Measurements from ENCODE around the gene CACNG7. TPM values are rescaled to one million over a fixed set of nuclear protein-coding genes. Genes with fewer than 3 reads are reported as not detected.

CACNG7 gene
- total and polyA plus RNA-seq, 3 experiments from 2014 or later, result not detected

GRCh38 chr19:53985863-53986262, 76.8 kb downstream of the CACNG7 start:
- Mint-ChIP-seq H3K27ac (no peak overlapping the region), H3K27me3 (peaks cover 13 to 17% of the 10 kb centered on the region in 2 donors), H3K36me3 (peaks cover 0 to 4% (median 0%) of the 10 kb centered on the region in 3 donors), H3K4me1 (peaks cover 4 to 8% (median 4%) of the 10 kb centered on the region in 3 donors), H3K9me3 (peaks cover 0 to 5% (median 4%) of the 10 kb centered on the region in 5 donors), H3K4me3 (no peak overlapping the region)
- POLR2A ChIA-PET, result no interaction called here
- no peak for DNase-seq
- no peak overlapping the region for H3K27ac ChIP-seq (ENCODE audit: low read depth, low read length)
- H3K4me3 ChIP-seq (ENCODE audit: low read length), result no peak overlapping the region
- CTCF ChIA-PET, result no interaction called here
- no peaks in the 10 kb centered on the region for H3K36me3 ChIP-seq (ENCODE audit: insufficient read depth, low read length)
- peaks cover 18% of the 10 kb centered on the region for H3K27me3 ChIP-seq (ENCODE audit: insufficient read depth, low read length, poor library complexity, severe bottlenecking)
- H3K9me3 ChIP-seq (ENCODE audit: low read length), result no peaks in the 10 kb centered on the region
- H3K4me1 ChIP-seq (ENCODE audit: insufficient read depth, low read length), result no peaks in the 10 kb centered on the region

GRCh38 chr19:53988981-53989380, 79.9 kb downstream of the CACNG7 start:
- Mint-ChIP-seq H3K36me3 (peaks cover 0 to 4% (median 0%) of the 10 kb centered on the region in 3 donors), H3K9me3 (peaks cover 0 to 2% (median 0%) of the 10 kb centered on the region in 5 donors), H3K27ac (no peak overlapping the region), H3K4me1 (peaks cover 0 to 5% (median 4%) of the 10 kb centered on the region in 3 donors), H3K27me3 (peaks cover 18 to 24% of the 10 kb centered on the region in 2 donors), H3K4me3 (peak overlapping the region in 1 of 7 donors; percentile 59)
- Histone ChIP-seq H3K27ac (ENCODE audit: low read depth, low read length) (no peak overlapping the region), H3K4me3 (ENCODE audit: low read length) (no peak overlapping the region), H3K36me3 (ENCODE audit: insufficient read depth, low read length) (no peaks in the 10 kb centered on the region), H3K4me1 (ENCODE audit: insufficient read depth, low read length) (no peaks in the 10 kb centered on the region), H3K9me3 (ENCODE audit: low read length) (no peaks in the 10 kb centered on the region), H3K27me3 (ENCODE audit: insufficient read depth, low read length, poor library complexity, severe bottlenecking) (peaks cover 16% of the 10 kb centered on the region)
- ChIA-PET POLR2A (no interaction called here), CTCF (no interaction called here)
- no peak for DNase-seq

- Mint-ChIP-seq H3K9me3 (peaks cover 0 to 2% (median 0%) of the 10 kb centered on the region in 5 donors), H3K4me1 (peaks cover 0 to 5% (median 4%) of the 10 kb centered on the region in 3 donors), H3K4me3 (no peak overlapping the region), H3K27ac (no peak overlapping the region), H3K36me3 (peaks cover 0 to 4% (median 0%) of the 10 kb centered on the region in 3 donors), H3K27me3 (peaks cover 24 to 33% of the 10 kb centered on the region in 2 donors)
- POLR2A ChIA-PET, result no interaction called here
- Histone ChIP-seq H3K27me3 (ENCODE audit: insufficient read depth, low read length, poor library complexity, severe bottlenecking) (peaks cover 15% of the 10 kb centered on the region), H3K4me3 (ENCODE audit: low read length) (no peak overlapping the region), H3K27ac (ENCODE audit: low read depth, low read length) (no peak overlapping the region), H3K9me3 (ENCODE audit: low read length) (no peaks in the 10 kb centered on the region), H3K4me1 (ENCODE audit: insufficient read depth, low read length) (no peaks in the 10 kb centered on the region), H3K36me3 (ENCODE audit: insufficient read depth, low read length) (no peaks in the 10 kb centered on the region)
- DNase-seq, result no peak
- CTCF ChIA-PET, result no interaction called here
Observed at GRCh38 chr19:53989600-53990533, 80.8 kb downstream of the CACNG7 start.

GRCh38 chr19:53991224-53992113, 82.4 kb downstream of the CACNG7 start, which contains the start of gene CACNG6:
Gene CACNG6 (plus strand): TSS chr19:53991637. CDS start chr19:53992878, 1,241 bp downstream.
- Histone ChIP-seq H3K4me3 (ENCODE audit: low read length) (no peak within 1 kb of the TSS), H3K4me1 (ENCODE audit: insufficient read depth, low read length) (no peaks in the 10 kb centered on the region), H3K36me3 (ENCODE audit: insufficient read depth, low read length) (no peaks in the 10 kb centered on the region), H3K9me3 (ENCODE audit: low read length) (no peaks in the 10 kb centered on the region), H3K27me3 (ENCODE audit: insufficient read depth, low read length, poor library complexity, severe bottlenecking) (peaks cover 15% of the 10 kb centered on the region), H3K27ac (ENCODE audit: low read depth, low read length) (no peak within 1 kb of the TSS)
- Mint-ChIP-seq H3K4me3 (peak within 1 kb of the TSS in 3 of 7 donors; percentile 26 to 63 (median 41)), H3K4me1 (peaks cover 0 to 5% (median 4%) of the 10 kb centered on the region in 3 donors), H3K36me3 (peaks cover 0 to 4% (median 0%) of the 10 kb centered on the region in 3 donors), H3K27ac (no peak within 1 kb of the TSS), H3K27me3 (peaks cover 36 to 47% of the 10 kb centered on the region in 2 donors), H3K9me3 (peaks cover 0 to 2% (median 0%) of the 10 kb centered on the region in 5 donors)
- CTCF ChIA-PET, result no interaction called here
- DNase-seq, result no peak
- POLR2A ChIA-PET, result no interaction called here

GRCh38 chr19:53992211-53992610, 83.1 kb downstream of the CACNG7 start:
- Histone ChIP-seq H3K4me3 (ENCODE audit: low read length) (no peak overlapping the region), H3K4me1 (ENCODE audit: insufficient read depth, low read length) (no peaks in the 10 kb centered on the region), H3K36me3 (ENCODE audit: insufficient read depth, low read length) (no peaks in the 10 kb centered on the region), H3K9me3 (ENCODE audit: low read length) (no peaks in the 10 kb centered on the region), H3K27ac (ENCODE audit: low read depth, low read length) (no peak overlapping the region), H3K27me3 (ENCODE audit: insufficient read depth, low read length, poor library complexity, severe bottlenecking) (peaks cover 15% of the 10 kb centered on the region)
- CTCF ChIA-PET, result no interaction called here
- Mint-ChIP-seq H3K4me1 (peaks cover 0 to 5% (median 4%) of the 10 kb centered on the region in 3 donors), H3K27me3 (peaks cover 36 to 50% of the 10 kb centered on the region in 2 donors), H3K9me3 (peaks cover 0 to 2% (median 0%) of the 10 kb centered on the region in 5 donors), H3K36me3 (peaks cover 0 to 4% (median 0%) of the 10 kb centered on the region in 3 donors), H3K27ac (no peak overlapping the region), H3K4me3 (peak overlapping the region in 2 of 7 donors; percentile 41 to 63)
- DNase-seq, result no peak
- POLR2A ChIA-PET, result no interaction called here

- H3K9me3 Mint-ChIP-seq, result peaks cover 0 to 2% (median 0%) of the 10 kb centered on the region in 5 donors
Observed at GRCh38 chr19:53992815-53993214, 83.7 kb downstream of the CACNG7 start.

GRCh38 chr19:53993448-53993847, 84.4 kb downstream of the CACNG7 start:
- Mint-ChIP-seq H3K4me3 (no peak overlapping the region), H3K27ac (no peak overlapping the region), H3K36me3 (peaks cover 0 to 4% (median 0%) of the 10 kb centered on the region in 3 donors), H3K9me3 (peaks cover 0 to 2% (median 0%) of the 10 kb centered on the region in 5 donors), H3K27me3 (peaks cover 36 to 55% of the 10 kb centered on the region in 2 donors), H3K4me1 (peaks cover 0 to 5% (median 4%) of the 10 kb centered on the region in 3 donors)
- no peak overlapping the region for H3K4me3 ChIP-seq (ENCODE audit: low read length)
- no peaks in the 10 kb centered on the region for H3K9me3 ChIP-seq (ENCODE audit: low read length)
- ChIA-PET POLR2A (no interaction called here), CTCF (no interaction called here)
- H3K27me3 ChIP-seq (ENCODE audit: insufficient read depth, low read length, poor library complexity, severe bottlenecking), result peaks cover 19% of the 10 kb centered on the region
- H3K4me1 ChIP-seq (ENCODE audit: insufficient read depth, low read length), result no peaks in the 10 kb centered on the region
- no peak overlapping the region for H3K27ac ChIP-seq (ENCODE audit: low read depth, low read length)
- no peak for DNase-seq
- no peaks in the 10 kb centered on the region for H3K36me3 ChIP-seq (ENCODE audit: insufficient read depth, low read length)

More at GRCh38 chr19:53992815-53993214, 83.7 kb downstream of the CACNG7 start:
- Histone ChIP-seq H3K4me1 (ENCODE audit: insufficient read depth, low read length) (no peaks in the 10 kb centered on the region), H3K27ac (ENCODE audit: low read depth, low read length) (no peak overlapping the region), H3K27me3 (ENCODE audit: insufficient read depth, low read length, poor library complexity, severe bottlenecking) (peaks cover 19% of the 10 kb centered on the region), H3K4me3 (ENCODE audit: low read length) (no peak overlapping the region), H3K36me3 (ENCODE audit: insufficient read depth, low read length) (no peaks in the 10 kb centered on the region), H3K9me3 (ENCODE audit: low read length) (no peaks in the 10 kb centered on the region)
- no peak for DNase-seq
- POLR2A ChIA-PET, result no interaction called here
- Mint-ChIP-seq H3K27ac (no peak overlapping the region), H3K4me3 (no peak overlapping the region), H3K4me1 (peaks cover 0 to 5% (median 4%) of the 10 kb centered on the region in 3 donors), H3K36me3 (peaks cover 0 to 4% (median 0%) of the 10 kb centered on the region in 3 donors), H3K27me3 (peaks cover 36 to 55% of the 10 kb centered on the region in 2 donors)
- CTCF ChIA-PET, result no interaction called here

All from CD8-positive, alpha-beta memory T cell (primary cell).